Measurements from ENCODE around the gene TMIGD2. TPM values are rescaled to one million over a fixed set of nuclear protein-coding genes. Genes with fewer than 3 reads are reported as not detected.

TMIGD2 gene
- total and polyA plus RNA-seq, 2 of the 4 experiments (the other 2 are of a cell fraction): not detected

- TF ChIP-seq NFE2L2 (IDR thresholded peaks at IDR 0.05; ENCODE audit: low read depth, low read length): no peak
- ATAC-seq (ENCODE audit: low read depth): no peak
- no peak overlapping the region for H2BK15ac ChIP-seq (ENCODE audit: low read depth, low read length)
- no peak overlapping the region for H3K23ac ChIP-seq (ENCODE audit: low read depth, low read length)
- peaks cover 46% of the 10 kb centered on the region for H3K36me3 ChIP-seq (ENCODE audit: control insufficient read depth, insufficient read depth, low read length)
- H2AFZ ChIP-seq (replicated peaks; ENCODE audit: low read length, poor library complexity): no peak overlapping the region
- H3K9me3 ChIP-seq (ENCODE audit: control insufficient read depth, insufficient read depth, low read length): peaks cover 8% of the 10 kb centered on the region; the same call in 1 of the 2 replicates
- no peak overlapping the region for H2BK20ac ChIP-seq (ENCODE audit: low read depth, low read length)
- H3K18ac ChIP-seq (ENCODE audit: low read depth, low read length): no peak overlapping the region
- no peak overlapping the region for H3K14ac ChIP-seq (replicated peaks; ENCODE audit: low read depth, low read length)
- H2BK5ac ChIP-seq (ENCODE audit: low read depth, low read length, poor library complexity, severe bottlenecking): no peak overlapping the region
- H3K4me2 ChIP-seq (ENCODE audit: low read depth, low read length): no peak overlapping the region
- no peak overlapping the region for H3K56ac ChIP-seq (ENCODE audit: extremely low read depth, insufficient read depth, low read length)
- POLR2A ChIA-PET (ENCODE audit: unreplicated experiment): no interaction called here
- no peaks in the 10 kb centered on the region for H3K4me1 ChIP-seq (ENCODE audit: control insufficient read depth, insufficient read depth, low read length)
- H3K79me1 ChIP-seq (ENCODE audit: low read depth in 1 of 2, low read length in 2 of 2): no peaks in the 10 kb centered on the region
- H3K27ac ChIP-seq (ENCODE audit: insufficient read depth, low read length): no peak overlapping the region
- H4K8ac ChIP-seq (ENCODE audit: low read depth in 2 of 2, low read length in 2 of 2): no peak overlapping the region
- no peak overlapping the region for H2AK5ac ChIP-seq (ENCODE audit: low read depth, low read length)
- intact Hi-C loops (cut with micrococcal nuclease) (no loop called here), dilution Hi-C loops (cut with HindIII; ENCODE audit: low sequenced_read_pairs, unreplicated experiment) (no loop called here), in situ Hi-C loops (cut with MboI; ENCODE audit: low sequenced_read_pairs) (no loop called here)
- no CpG with 5 or more reads among the region's 4 CpGs for WGBS, 2 experiments (ENCODE audit: extremely low coverage in 2 of 2, insufficient read length in 1 of 2)
- DNase-seq: no peak
- H2AK9ac ChIP-seq (replicated peaks; ENCODE audit: low read depth, low read length, poor library complexity): no peak overlapping the region
- CTCF ChIA-PET: interaction anchor here (1.1 to 1.9 kb wide), 2 partner anchors 8 to 9 kb away, joined by 3 to 4 read pairs; partner anchors contain the start of gene YJU2
- H4K20me1 ChIP-seq (ENCODE audit: insufficient read depth, low read length): no peaks in the 10 kb centered on the region
- BruUV-seq (replicated peaks): no TSS peak
- H3K9me1 ChIP-seq (ENCODE audit: insufficient read depth, low read length): no peaks in the 10 kb centered on the region
- H3K4ac ChIP-seq (ENCODE audit: low read depth, low read length): no peak overlapping the region
- no peak overlapping the region for H3K9ac ChIP-seq (ENCODE audit: low read depth, low read length)
- H3K4me3 ChIP-seq (ENCODE audit: insufficient read depth, low read depth, low read length): no peak overlapping the region
- no peaks in the 10 kb centered on the region for H3K27me3 ChIP-seq (ENCODE audit: control insufficient read depth, insufficient read depth, low read length)
- no peak overlapping the region for H4K5ac ChIP-seq (ENCODE audit: low read depth, low read length)
- no peak overlapping the region for H2BK120ac ChIP-seq (ENCODE audit: low read depth, low read length)
- no peak overlapping the region for H4K91ac ChIP-seq (ENCODE audit: insufficient read depth, low read depth, low read length)
These were observed 45.6 kb downstream of the TMIGD2 start for GRCh38 chr19:4256563-4256962.
